Glutamatergic neuron (in vitro differentiated cells): Measurements from ENCODE around the gene ZRANB3. TPM values are rescaled to one million over a fixed set of nuclear protein-coding genes. Genes with fewer than 3 reads are reported as not detected.
A peak's percentile ranks its signal among the peaks of the same experiment; 100 is the strongest.
"Not testable (repeated sequence)": the region's sequence is repeated elsewhere in the genome, so short reads cannot be mapped to it uniquely, and the experiment has no call there.

ENCODE experiments used
- DNase-seq: peaks from one replicate; pipeline ENCODE4 v3.0.0; 2022
- H3K27ac Mint-ChIP-seq: one replicate; pipeline ENCODE4 v1.8.0; 2020; ENCODE audit warnings: mild to moderate bottlenecking, mixed read lengths, inconsistent platforms; ENCODE audit not compliant: unreplicated experiment
- H3K27me3 Mint-ChIP-seq: one replicate; pipeline ENCODE4 v1.8.0; 2020; ENCODE audit warnings: mild to moderate bottlenecking, moderate library complexity, mixed read lengths, inconsistent platforms; ENCODE audit not compliant: unreplicated experiment
- H3K36me3 Mint-ChIP-seq: one replicate; pipeline ENCODE4 v1.8.0; 2020; ENCODE audit warnings: mild to moderate bottlenecking, mixed read lengths, inconsistent platforms; ENCODE audit not compliant: unreplicated experiment
- H3K4me1 Mint-ChIP-seq: one replicate; pipeline ENCODE4 v1.8.0; 2020; ENCODE audit warnings: mild to moderate bottlenecking, low read depth, mixed read lengths, inconsistent platforms; ENCODE audit not compliant: unreplicated experiment
- H3K4me3 Mint-ChIP-seq: one replicate; pipeline ENCODE4 v1.8.0; 2020; ENCODE audit warnings: mild to moderate bottlenecking, mixed read lengths, inconsistent platforms; ENCODE audit not compliant: unreplicated experiment
- H3K9me3 Mint-ChIP-seq: one replicate; pipeline ENCODE4 v1.8.0; 2020; ENCODE audit warnings: mild to moderate bottlenecking, moderate library complexity, mixed read lengths, inconsistent platforms; ENCODE audit not compliant: unreplicated experiment
- total RNA-seq: library from RNA; stranded (reverse); fragmentation: NEBNext Ultra II Directional; extraction: Animal tissue kit (Norgen Biotek cat#: 25700); gene quantifications from one replicate; pipeline ENCODE4 v1.2.1, GENCODE V29; 2021; ENCODE audit not compliant: unreplicated experiment
- TF ChIP-seq, protein P1 (sequence below): fragments of 200-600 bp; sonication (generic); IDR thresholded peaks from one replicate; pipeline ENCODE4 v1.5.0; 2021; ENCODE audit not compliant: partially characterized antibody, unreplicated experiment

The ZRANB3 gene
- total RNA-seq, 1 donor from 2014 or later = 10.7 TPM

DNA sequence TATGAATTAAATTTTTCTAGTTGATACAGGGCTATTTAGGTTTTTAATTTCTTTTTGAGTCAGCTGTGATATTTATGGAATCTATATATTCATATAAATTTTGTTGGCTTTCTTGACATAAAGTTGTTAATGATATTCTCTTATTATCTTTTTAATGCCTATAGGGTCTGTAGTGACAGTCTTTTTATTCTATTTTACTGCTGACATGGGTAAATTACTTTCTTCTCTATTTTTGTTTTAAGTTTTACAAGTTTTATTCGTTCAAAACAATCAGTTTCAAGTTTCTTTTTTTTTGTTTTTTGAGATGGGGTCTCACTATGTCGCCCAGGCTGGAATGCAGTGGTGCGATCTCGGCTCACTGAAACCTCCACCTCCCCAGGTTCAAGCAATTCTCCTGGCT, 226.3 kb downstream of the ZRANB3 start:
- no peak overlapping the region for H3K4me3 Mint-ChIP-seq
- H3K9me3 Mint-ChIP-seq = peaks cover 4% of the 10 kb centered on the region
- H3K27ac Mint-ChIP-seq = no peak overlapping the region
- H3K4me1 Mint-ChIP-seq = no peaks in the 10 kb centered on the region
- TF ChIP-seq, protein P1, sequence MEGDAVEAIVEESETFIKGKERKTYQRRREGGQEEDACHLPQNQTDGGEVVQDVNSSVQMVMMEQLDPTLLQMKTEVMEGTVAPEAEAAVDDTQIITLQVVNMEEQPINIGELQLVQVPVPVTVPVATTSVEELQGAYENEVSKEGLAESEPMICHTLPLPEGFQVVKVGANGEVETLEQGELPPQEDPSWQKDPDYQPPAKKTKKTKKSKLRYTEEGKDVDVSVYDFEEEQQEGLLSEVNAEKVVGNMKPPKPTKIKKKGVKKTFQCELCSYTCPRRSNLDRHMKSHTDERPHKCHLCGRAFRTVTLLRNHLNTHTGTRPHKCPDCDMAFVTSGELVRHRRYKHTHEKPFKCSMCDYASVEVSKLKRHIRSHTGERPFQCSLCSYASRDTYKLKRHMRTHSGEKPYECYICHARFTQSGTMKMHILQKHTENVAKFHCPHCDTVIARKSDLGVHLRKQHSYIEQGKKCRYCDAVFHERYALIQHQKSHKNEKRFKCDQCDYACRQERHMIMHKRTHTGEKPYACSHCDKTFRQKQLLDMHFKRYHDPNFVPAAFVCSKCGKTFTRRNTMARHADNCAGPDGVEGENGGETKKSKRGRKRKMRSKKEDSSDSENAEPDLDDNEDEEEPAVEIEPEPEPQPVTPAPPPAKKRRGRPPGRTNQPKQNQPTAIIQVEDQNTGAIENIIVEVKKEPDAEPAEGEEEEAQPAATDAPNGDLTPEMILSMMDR = no peak
- no peak for DNase-seq
- no peaks in the 10 kb centered on the region for H3K27me3 Mint-ChIP-seq
- peaks cover 9% of the 10 kb centered on the region for H3K36me3 Mint-ChIP-seq

DNA sequence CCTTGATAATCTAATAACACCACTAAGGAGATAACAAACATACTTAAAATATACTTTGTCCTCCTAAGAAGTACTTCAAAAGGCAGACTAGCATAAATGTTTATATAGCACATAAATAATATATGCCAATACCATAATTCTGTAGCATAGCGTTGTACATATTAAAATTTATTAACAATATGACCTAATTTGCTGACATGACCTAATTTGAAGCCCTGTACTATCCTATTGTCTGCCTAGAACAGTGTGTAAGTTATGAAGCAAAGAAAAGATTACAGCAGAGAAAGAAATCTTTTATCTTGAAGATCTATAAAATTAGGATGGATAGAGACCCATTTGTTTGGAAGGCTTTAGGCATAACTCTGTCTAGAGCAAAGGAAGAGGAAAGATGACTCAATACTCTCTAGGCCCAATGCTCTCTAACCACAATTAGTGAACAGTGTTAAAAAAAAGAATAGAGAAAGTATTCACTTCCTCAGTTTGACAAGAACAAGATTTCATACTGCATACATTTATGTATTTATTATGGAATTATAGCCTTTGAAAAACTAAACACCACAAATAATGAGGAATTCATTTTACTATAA, 231.3 kb downstream of the ZRANB3 start:
- peaks cover 32% of the 10 kb centered on the region for H3K36me3 Mint-ChIP-seq
- H3K4me1 Mint-ChIP-seq = no peaks in the 10 kb centered on the region
- H3K27ac Mint-ChIP-seq = no peak overlapping the region
- DNase-seq = no peak
- H3K27me3 Mint-ChIP-seq = peaks cover 10% of the 10 kb centered on the region
- H3K4me3 Mint-ChIP-seq = no peak overlapping the region
- TF ChIP-seq, protein P1 = no peak
- H3K9me3 Mint-ChIP-seq = peaks cover 16% of the 10 kb centered on the region

DNA sequence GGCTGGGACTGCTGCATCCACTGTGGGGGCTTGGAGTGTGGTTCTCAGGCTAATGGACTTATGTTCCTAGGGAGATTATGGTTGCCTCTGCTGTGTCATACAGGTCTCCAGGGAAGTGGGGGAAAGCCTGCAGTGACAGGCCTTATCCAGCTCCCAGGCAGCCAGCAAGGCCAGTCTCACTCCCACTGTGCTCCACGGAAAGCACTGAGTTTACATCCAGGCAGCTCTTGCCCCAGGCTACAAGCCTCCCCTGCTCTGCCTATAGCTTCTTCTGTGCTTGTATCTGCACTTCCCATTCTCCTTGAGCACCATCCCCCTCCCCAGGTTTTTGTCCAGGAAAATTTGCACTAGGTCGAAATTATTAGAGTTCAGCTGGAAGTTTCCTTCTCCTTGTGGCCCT, 231.9 kb downstream of the ZRANB3 start:
- peaks cover 32% of the 10 kb centered on the region for H3K36me3 Mint-ChIP-seq
- H3K27ac Mint-ChIP-seq = peak overlapping the region; percentile 36
- DNase-seq = no peak
- no peaks in the 10 kb centered on the region for H3K4me1 Mint-ChIP-seq
- H3K4me3 Mint-ChIP-seq = no peak overlapping the region
- TF ChIP-seq, protein P1 = no peak
- H3K9me3 Mint-ChIP-seq = peaks cover 18% of the 10 kb centered on the region
- peaks cover 12% of the 10 kb centered on the region for H3K27me3 Mint-ChIP-seq

DNA sequence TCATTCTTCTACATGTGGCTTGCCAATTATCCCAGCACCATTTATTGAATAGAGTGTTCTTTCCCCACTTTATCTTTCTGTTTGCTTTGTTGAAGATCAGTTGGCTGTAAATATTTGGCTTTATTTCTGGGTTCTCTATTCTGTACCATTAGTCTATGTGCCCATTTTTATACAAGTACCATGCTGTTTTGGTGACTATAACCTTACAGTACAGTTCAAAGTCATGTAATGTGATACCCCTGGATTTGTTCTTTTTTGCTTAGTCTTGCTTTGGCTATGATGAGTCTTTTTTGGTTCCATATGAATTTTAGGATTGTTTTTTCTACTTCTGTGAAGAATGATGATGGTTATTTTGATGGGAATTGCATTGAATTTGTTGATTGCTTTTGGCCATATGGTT, 243.9 kb downstream of the ZRANB3 start:
- H3K27me3 Mint-ChIP-seq, H3K9me3 Mint-ChIP-seq: not testable (repeated sequence)

DNA sequence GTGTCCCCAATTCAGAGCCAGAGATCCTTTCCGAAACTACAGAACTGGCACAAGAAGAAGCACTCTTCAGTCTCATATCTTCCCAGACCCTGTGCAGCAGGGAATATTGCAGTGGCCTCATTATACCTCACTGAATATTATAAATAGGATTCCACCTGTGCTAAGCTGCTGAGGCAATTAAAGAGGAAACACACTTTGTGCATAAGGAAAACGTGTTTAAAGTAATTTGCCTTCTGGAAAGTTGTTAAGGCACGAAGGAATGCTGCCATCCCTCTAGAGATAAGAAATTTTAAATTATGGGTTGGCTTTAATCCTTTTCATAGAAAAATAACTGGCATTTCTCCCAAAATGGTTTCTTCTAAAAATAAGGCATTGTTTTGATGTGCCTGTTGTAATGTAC, 245.6 kb downstream of the ZRANB3 start:
- DNase-seq = no peak
- Mint-ChIP-seq H3K27me3 (no peaks in the 10 kb centered on the region), H3K4me3 (no peak overlapping the region), H3K27ac (no peak overlapping the region), H3K9me3 (peaks cover 3% of the 10 kb centered on the region), H3K36me3 (peaks cover 8% of the 10 kb centered on the region), H3K4me1 (no peaks in the 10 kb centered on the region)
- TF ChIP-seq, protein P1 = no peak

More for the DNA sequence above, 243.9 kb downstream of the ZRANB3 start:
- H3K4me1 Mint-ChIP-seq, DNase-seq, H3K36me3 Mint-ChIP-seq, H3K4me3 Mint-ChIP-seq, H3K27ac Mint-ChIP-seq: not testable (repeated sequence)

DNA sequence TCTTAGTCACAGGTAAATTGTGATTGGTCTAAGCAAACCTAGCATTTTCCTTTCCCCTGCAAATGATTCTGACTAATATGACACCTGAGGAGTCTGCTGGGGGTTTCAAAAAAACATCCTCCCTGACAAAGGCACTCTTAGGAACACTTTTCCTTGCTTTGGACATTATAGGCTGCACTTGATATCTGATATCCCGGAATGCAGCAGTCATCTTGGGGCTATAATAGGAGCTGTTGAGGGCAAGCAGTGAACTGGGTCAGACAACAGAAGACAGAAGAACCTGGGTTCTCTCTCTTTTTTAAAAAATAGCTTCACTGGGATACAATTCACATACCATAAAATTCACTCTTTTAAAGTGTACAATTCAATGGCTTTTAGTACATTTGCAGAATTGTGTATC, 249.6 kb downstream of the ZRANB3 start:
- DNase-seq = no peak
- H3K4me3 Mint-ChIP-seq = no peak overlapping the region
- peaks cover 4% of the 10 kb centered on the region for H3K36me3 Mint-ChIP-seq
- no peak overlapping the region for H3K27ac Mint-ChIP-seq
- TF ChIP-seq, protein P1 = no peak
- no peaks in the 10 kb centered on the region for H3K27me3 Mint-ChIP-seq
- H3K9me3 Mint-ChIP-seq = no peaks in the 10 kb centered on the region
- no peaks in the 10 kb centered on the region for H3K4me1 Mint-ChIP-seq
